GM12892 (cell line): Measurements from ENCODE around the gene SMIM28.

ENCODE experiments used
- DNase-seq: peaks from one replicate; pipeline ENCODE4 v3.0.0; 2011; ENCODE audit not compliant: insufficient read length
- FAIRE-seq: peaks from 2 replicates; lab custom pipeline; 2011; peaks lifted over from hg19 to GRCh38; lab: Jason Lieb, UNC
- POLR2A ChIP-seq: IDR thresholded peaks from 2 replicates; pipeline ENCODE4 v1.6.1; 2011; ENCODE audit warnings: low read depth, low read length, control low read depth
- POLR2AphosphoS5 ChIP-seq: IDR thresholded peaks from 2 replicates; pipeline ENCODE4 v1.6.1; 2011; ENCODE audit warnings: low read depth, low read length, control low read depth
- TAF1 ChIP-seq: IDR thresholded peaks from 2 replicates; pipeline ENCODE4 v1.6.1; 2011; ENCODE audit warnings: low read depth, mild to moderate bottlenecking, control low read depth, low read length, borderline replicate concordance

SMIM28 gene

GRCh38 chr6:138374815-138375214 lies 2.9 kb upstream of the SMIM28 start:
- TF ChIP-seq POLR2A (no peak), TAF1 (no peak), POLR2AphosphoS5 (no peak)
- DNase-seq: no peak
- FAIRE-seq: no peak

GRCh38 chr6:138377042-138377441 lies 663 bp upstream of the SMIM28 start:
- DNase-seq (no peak), FAIRE-seq (no peak)
- TF ChIP-seq POLR2A (no peak), TAF1 (no peak), POLR2AphosphoS5 (no peak)

- TF ChIP-seq TAF1 (no peak), POLR2A (no peak), POLR2AphosphoS5 (no peak)
- FAIRE-seq: no peak
- DNase-seq: no peak
Measured at GRCh38 chr6:138378463-138378862, 758 bp downstream of the SMIM28 start.

- DNase-seq (no peak), FAIRE-seq (no peak)
- TF ChIP-seq POLR2A (no peak), TAF1 (no peak), POLR2AphosphoS5 (no peak)
Measured at GRCh38 chr6:138382498-138383265, 5.0 kb downstream of the SMIM28 start.

GRCh38 chr6:138383776-138384175 lies 6.1 kb downstream of the SMIM28 start:
- FAIRE-seq: no peak
- DNase-seq: no peak
- TF ChIP-seq POLR2AphosphoS5: no peak
- no peak for TF ChIP-seq TAF1
- TF ChIP-seq POLR2A: no peak

GRCh38 chr6:138386897-138387296 lies 9.2 kb downstream of the SMIM28 start:
- FAIRE-seq (no peak), DNase-seq (no peak)
- TF ChIP-seq POLR2AphosphoS5: no peak
- no peak for TF ChIP-seq POLR2A

GRCh38 chr6:138387577-138388368 lies 10.1 kb downstream of the SMIM28 start:
- DNase-seq: no peak
- TF ChIP-seq POLR2A (no peak), POLR2AphosphoS5 (no peak), TAF1 (no peak)
- FAIRE-seq: no peak

GRCh38 chr6:138389551-138389950 lies 11.8 kb downstream of the SMIM28 start:
- TF ChIP-seq POLR2A (no peak), TAF1 (no peak), POLR2AphosphoS5 (no peak)
- FAIRE-seq (no peak), DNase-seq (no peak)

GRCh38 chr6:138393871-138394783 lies 16.4 kb downstream of the SMIM28 start:
- DNase-seq: no peak
- no peak for FAIRE-seq
- TF ChIP-seq POLR2AphosphoS5: no peak
- no peak for TF ChIP-seq TAF1
- TF ChIP-seq POLR2A: no peak

- DNase-seq (no peak), FAIRE-seq (no peak)
- TF ChIP-seq POLR2A (no peak), TAF1 (no peak), POLR2AphosphoS5 (no peak)
Measured at GRCh38 chr6:138396709-138397108, 19.0 kb downstream of the SMIM28 start.
